ENCODE data around the gene MIGA2. TPM values are rescaled to one million over a fixed set of nuclear protein-coding genes. Genes with fewer than 3 reads are reported as not detected.

The MIGA2 gene
- total and polyA plus RNA-seq, 2 of the 4 experiments (the other 2 are of a cell fraction): 12.5 to 25.3 TPM

- H2BK5ac ChIP-seq (ENCODE audit: low read depth, low read length, poor library complexity, severe bottlenecking): no peak overlapping the region
- H4K91ac ChIP-seq (ENCODE audit: insufficient read depth, low read depth, low read length): no peak overlapping the region
- no peak overlapping the region for H4K5ac ChIP-seq (ENCODE audit: low read depth, low read length)
- no peak overlapping the region for H3K18ac ChIP-seq (ENCODE audit: low read depth, low read length)
- H3K79me1 ChIP-seq (ENCODE audit: low read depth in 1 of 2, low read length in 2 of 2): peaks cover 0 to 11% of the 10 kb centered on the region in 2 experiments; a peak in 1 of 4 replicates
- no TSS peak for BruUV-seq (replicated peaks)
- no peak overlapping the region for H3K4me2 ChIP-seq (ENCODE audit: low read depth, low read length)
- no peaks in the 10 kb centered on the region for H3K9me3 ChIP-seq (ENCODE audit: control insufficient read depth, insufficient read depth, low read length)
- 95% methylated on average over 7 of the region's 37 CpGs; no CpG with 5 or more reads in 1 of the 2 experiments for WGBS, 2 experiments (ENCODE audit: extremely low coverage in 2 of 2, insufficient read length in 1 of 2)
- no peak overlapping the region for H3K14ac ChIP-seq (replicated peaks; ENCODE audit: low read depth, low read length)
- no peak overlapping the region for H2BK120ac ChIP-seq (ENCODE audit: low read depth, low read length)
- no peak overlapping the region for H2AFZ ChIP-seq (replicated peaks; ENCODE audit: low read length, poor library complexity)
- no peaks in the 10 kb centered on the region for H3K9me1 ChIP-seq (ENCODE audit: insufficient read depth, low read length)
- TF ChIP-seq ELK1 (IDR thresholded peaks at IDR 0.05; ENCODE audit: borderline replicate concordance, low read depth, low read length) (no peak), MXI1 (IDR thresholded peaks at IDR 0.05; ENCODE audit: borderline replicate concordance, low read depth, low read length) (no peak), BHLHE40 (IDR thresholded peaks at IDR 0.05; ENCODE audit: low read depth, low read length) (no peak), MAZ (IDR thresholded peaks at IDR 0.05; ENCODE audit: borderline replicate concordance, low read depth, low read length) (no peak), RAD21 (IDR thresholded peaks at IDR 0.05; ENCODE audit: low read length) (no peak), MAFK (IDR thresholded peaks at IDR 0.05; ENCODE audit: low read depth, low read length) (no peak), SMC3 (IDR thresholded peaks at IDR 0.05; ENCODE audit: low read depth, low read length) (no peak)
- H2AK5ac ChIP-seq (ENCODE audit: low read depth, low read length): no peak overlapping the region
- in situ Hi-C loops (cut with MboI; ENCODE audit: low sequenced_read_pairs): no loop called here
- ChIA-PET POLR2A (ENCODE audit: unreplicated experiment) (no interaction called here), CTCF (no interaction called here)
- H2AK9ac ChIP-seq (replicated peaks; ENCODE audit: low read depth, low read length, poor library complexity): no peak overlapping the region
- H3K36me3 ChIP-seq (ENCODE audit: control insufficient read depth, insufficient read depth, low read length): peaks cover 43% of the 10 kb centered on the region
- H3K4me3 ChIP-seq (ENCODE audit: insufficient read depth, low read depth, low read length): no peak overlapping the region
- no peak overlapping the region for H3K27ac ChIP-seq (ENCODE audit: insufficient read depth, low read length)
- no peak overlapping the region for H3K9ac ChIP-seq (ENCODE audit: low read depth, low read length)
- no peak for ATAC-seq (ENCODE audit: low read depth)
- H4K8ac ChIP-seq (ENCODE audit: low read depth in 2 of 2, low read length in 2 of 2): no peak overlapping the region
- H3K23ac ChIP-seq (ENCODE audit: low read depth, low read length): no peak overlapping the region
- H3K4me1 ChIP-seq (ENCODE audit: control insufficient read depth, insufficient read depth, low read length): no peaks in the 10 kb centered on the region
- no peak overlapping the region for H2BK20ac ChIP-seq (ENCODE audit: low read depth, low read length)
- intact Hi-C loops (cut with micrococcal nuclease): no loop called here
- H3K27me3 ChIP-seq (ENCODE audit: control insufficient read depth, insufficient read depth, low read length): no peaks in the 10 kb centered on the region
- H2BK15ac ChIP-seq (ENCODE audit: low read depth, low read length): no peak overlapping the region
- no peak overlapping the region for H3K4ac ChIP-seq (ENCODE audit: low read depth, low read length)
- no peaks in the 10 kb centered on the region for H4K20me1 ChIP-seq (ENCODE audit: insufficient read depth, low read length)
- dilution Hi-C loops (cut with HindIII; ENCODE audit: low sequenced_read_pairs, unreplicated experiment): no loop called here
- no peak overlapping the region for H3K56ac ChIP-seq (ENCODE audit: extremely low read depth, insufficient read depth, low read length)
- no peak for DNase-seq
Measured at GRCh38 chr9:129059796-129060785, 23.7 kb downstream of the MIGA2 start.

Data from IMR-90 (cell line).